AG04450 (cell line): ENCODE data around the gene FGGY. TPM values are rescaled to one million over a fixed set of nuclear protein-coding genes. Genes with fewer than 3 reads are reported as not detected.

Experiments
- CTCF ChIA-PET: fragments of 300-600, 350-600 bp; formaldehyde crosslinking; extraction: SDS; loops from one replicate; lab custom pipeline; 2022; ENCODE audit warnings: antibody characterized with exemption, inconsistent platforms; lab: Charles Lee
- POLR2A ChIA-PET: fragments of 350-600 bp; formaldehyde crosslinking; extraction: SDS; loops from one replicate; lab custom pipeline; 2021; ENCODE audit warnings: antibody characterized with exemption, inconsistent platforms; lab: Yijun Ruan, JAX
- DNase-seq: peaks from one replicate; pipeline ENCODE4 v3.0.0-alpha.2; 2011; ENCODE audit warnings: low read depth, low spot score
- H3K27ac ChIP-seq: one replicate; pipeline ENCODE4 v1.5.1; 2012; ENCODE audit warnings: low read depth, low read length, control low read depth
- H3K27me3 ChIP-seq: one replicate; pipeline ENCODE4 v1.6.0; 2012; ENCODE audit warnings: low read length; ENCODE audit not compliant: control insufficient read depth, insufficient read depth
- H3K4me3 ChIP-seq: 2 replicates; pipeline ENCODE4 v1.5.1; 2011; ENCODE audit warnings: mild to moderate bottlenecking, low read depth, low read length, control low read depth
- H3K9me3 ChIP-seq: 2 replicates; pipeline ENCODE4 v1.5.1; 2012; ENCODE audit warnings: low read length; ENCODE audit not compliant: control insufficient read depth, insufficient read depth
- polyA plus RNA-seq: library from polyadenylated mRNA; depleted of rRNA; stranded (reverse); fragments of >200 nt; gene quantifications from 2 replicates; pipeline ENCODE4 v1.2.3, GENCODE V29; 2011
- TF ChIP-seq, protein P1 (sequence below): IDR thresholded peaks from 2 replicates; pipeline ENCODE4 v1.5.1; 2011; ENCODE audit warnings: low read depth, low read length, control low read depth, inconsistent platforms

FGGY gene
- polyA plus RNA-seq, 1 experiment, result 11.8 TPM

DNA sequence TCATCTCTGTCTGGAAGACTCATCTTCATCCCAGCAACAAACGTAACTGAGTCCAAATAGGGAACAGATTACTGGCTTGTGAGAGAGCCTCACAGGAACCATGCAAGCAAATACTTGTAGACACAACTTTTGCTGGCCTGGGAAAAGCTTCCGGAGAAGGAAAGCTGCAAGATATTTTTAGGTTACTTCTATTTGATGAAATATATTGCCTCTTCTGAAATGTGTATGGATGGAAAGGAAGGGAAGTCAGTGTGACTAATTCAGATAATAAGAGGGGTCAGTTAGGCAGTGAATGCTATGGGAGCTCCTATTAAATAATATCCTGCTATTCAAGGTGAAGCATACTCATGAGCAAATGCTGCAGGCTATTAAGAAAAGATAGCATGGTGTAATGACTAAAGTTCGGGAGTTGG, 20.4 kb upstream of the FGGY start:
- no peak for DNase-seq
- Histone ChIP-seq H3K27ac (no peak overlapping the region), H3K4me3 (no peak overlapping the region), H3K27me3 (no peaks in the 10 kb centered on the region), H3K9me3 (no peaks in the 10 kb centered on the region)
- CTCF ChIA-PET, result no interaction called here
- POLR2A ChIA-PET, result no interaction called here
- TF ChIP-seq, protein P1, sequence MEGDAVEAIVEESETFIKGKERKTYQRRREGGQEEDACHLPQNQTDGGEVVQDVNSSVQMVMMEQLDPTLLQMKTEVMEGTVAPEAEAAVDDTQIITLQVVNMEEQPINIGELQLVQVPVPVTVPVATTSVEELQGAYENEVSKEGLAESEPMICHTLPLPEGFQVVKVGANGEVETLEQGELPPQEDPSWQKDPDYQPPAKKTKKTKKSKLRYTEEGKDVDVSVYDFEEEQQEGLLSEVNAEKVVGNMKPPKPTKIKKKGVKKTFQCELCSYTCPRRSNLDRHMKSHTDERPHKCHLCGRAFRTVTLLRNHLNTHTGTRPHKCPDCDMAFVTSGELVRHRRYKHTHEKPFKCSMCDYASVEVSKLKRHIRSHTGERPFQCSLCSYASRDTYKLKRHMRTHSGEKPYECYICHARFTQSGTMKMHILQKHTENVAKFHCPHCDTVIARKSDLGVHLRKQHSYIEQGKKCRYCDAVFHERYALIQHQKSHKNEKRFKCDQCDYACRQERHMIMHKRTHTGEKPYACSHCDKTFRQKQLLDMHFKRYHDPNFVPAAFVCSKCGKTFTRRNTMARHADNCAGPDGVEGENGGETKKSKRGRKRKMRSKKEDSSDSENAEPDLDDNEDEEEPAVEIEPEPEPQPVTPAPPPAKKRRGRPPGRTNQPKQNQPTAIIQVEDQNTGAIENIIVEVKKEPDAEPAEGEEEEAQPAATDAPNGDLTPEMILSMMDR, result no peak

DNA sequence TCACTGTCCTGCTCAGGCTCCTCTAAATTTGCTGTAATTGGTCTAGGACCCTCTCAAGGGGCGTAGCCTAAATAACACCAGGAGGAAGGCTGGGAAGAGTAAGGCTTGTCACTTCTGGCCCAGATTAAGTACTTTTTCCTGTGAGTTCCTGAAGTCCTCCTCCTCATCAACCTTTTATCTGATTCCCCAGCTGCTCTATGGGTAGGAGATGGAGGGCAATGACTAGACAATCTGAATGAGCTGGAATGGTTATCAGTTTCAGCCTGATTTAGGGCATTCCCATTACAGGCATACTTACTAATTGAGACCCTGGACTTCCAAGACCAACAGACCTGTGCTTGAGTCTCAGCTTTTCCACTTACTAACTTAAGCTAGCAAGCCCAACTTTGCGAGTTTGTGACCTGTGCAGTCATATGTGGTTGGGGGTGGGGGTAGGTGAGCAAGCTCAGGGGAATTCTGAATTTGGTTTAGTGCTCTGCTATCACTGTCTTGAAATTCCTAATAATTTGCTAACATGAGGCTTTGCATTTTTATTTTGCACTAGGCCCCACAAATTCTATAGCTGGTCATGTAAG, 18.0 kb upstream of the FGGY start:
- Histone ChIP-seq H3K27ac (no peak overlapping the region), H3K27me3 (no peaks in the 10 kb centered on the region), H3K9me3 (no peaks in the 10 kb centered on the region), H3K4me3 (no peak overlapping the region)
- POLR2A ChIA-PET, result no interaction called here
- TF ChIP-seq, protein P1, result no peak
- no peak for DNase-seq
- CTCF ChIA-PET, result interaction anchor here (1.3 kb wide), 1 partner anchor 420 kb away, joined by 3 read pairs; no protein-coding TSS in a partner anchor

DNA sequence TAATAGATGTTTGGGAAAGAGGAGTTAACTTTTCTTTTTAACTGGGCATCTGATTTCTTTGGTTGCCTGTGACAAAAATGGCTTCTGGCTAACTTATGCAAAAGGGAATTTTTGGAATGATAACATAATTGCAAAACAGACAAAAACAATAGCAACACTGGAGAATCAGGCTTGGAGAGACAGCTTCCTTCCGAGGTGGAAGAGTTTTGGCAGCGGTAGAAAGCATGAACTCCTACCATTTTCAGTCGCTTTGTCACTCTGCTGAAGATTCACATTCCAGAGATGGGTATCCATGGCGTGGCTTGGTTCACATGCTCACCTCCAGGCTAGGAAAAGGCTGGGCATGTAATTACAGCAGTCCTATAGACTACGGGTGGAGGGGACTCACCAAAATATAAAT, 17.2 kb upstream of the FGGY start:
- no peak overlapping the region for H3K4me3 ChIP-seq
- H3K27ac ChIP-seq, result no peak overlapping the region
- no peaks in the 10 kb centered on the region for H3K27me3 ChIP-seq
- ChIA-PET CTCF (interaction anchor here (0.6 to 1.3 kb wide), 2 partner anchors 418 to 419 kb away, joined by 3 read pairs; no protein-coding TSS in a partner anchor), POLR2A (no interaction called here)
- no peaks in the 10 kb centered on the region for H3K9me3 ChIP-seq
- TF ChIP-seq, protein P1, result no peak
- DNase-seq, result no peak

DNA sequence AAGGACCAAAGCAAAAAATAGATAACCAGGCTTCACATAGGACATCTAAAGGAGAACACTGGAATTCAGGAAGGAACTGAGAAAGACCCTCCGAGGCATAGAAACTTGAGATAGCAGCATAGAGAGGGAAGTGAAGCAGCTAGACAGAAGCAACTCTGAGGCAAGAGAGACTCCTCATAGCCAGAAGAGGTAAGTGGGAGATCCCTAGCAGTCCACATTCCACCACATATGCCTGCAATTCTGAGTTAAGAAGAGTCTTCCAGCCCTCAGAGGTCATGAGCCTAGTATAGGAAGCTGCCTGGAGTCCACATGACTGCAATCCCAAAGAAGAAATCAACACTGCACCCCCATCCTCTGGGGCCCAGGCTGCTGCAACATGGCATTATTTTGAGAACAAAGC, 13.9 kb upstream of the FGGY start:
- POLR2A ChIA-PET, result no interaction called here
- H3K9me3 ChIP-seq, result no peaks in the 10 kb centered on the region

DNA sequence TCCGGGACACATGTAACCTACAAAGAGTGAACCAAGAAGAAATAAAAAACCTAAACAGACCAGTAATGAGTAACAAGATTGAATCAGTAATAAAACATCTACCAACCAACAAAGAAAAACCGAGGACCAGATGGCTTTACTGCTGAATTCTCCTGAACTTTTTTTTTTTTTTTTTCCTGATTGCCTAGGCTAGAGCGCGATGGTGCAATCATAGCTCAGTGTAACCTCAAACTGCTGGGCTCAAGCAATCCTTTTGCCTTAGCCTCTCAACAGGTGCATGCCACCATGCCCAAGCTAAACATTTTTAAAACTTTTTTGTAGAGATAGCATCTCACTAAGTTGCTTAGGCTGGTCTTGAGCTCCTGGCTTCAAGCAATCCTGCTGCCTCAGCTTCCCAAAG, 11.2 kb upstream of the FGGY start:
- H3K27me3 ChIP-seq, result no peaks in the 10 kb centered on the region
- no peaks in the 10 kb centered on the region for H3K9me3 ChIP-seq
- no peak for DNase-seq
- H3K4me3 ChIP-seq, result no peak overlapping the region
- CTCF ChIA-PET, result no interaction called here
- H3K27ac ChIP-seq, result no peak overlapping the region
- POLR2A ChIA-PET, result no interaction called here
- TF ChIP-seq, protein P1, result no peak

More for the DNA sequence above, 13.9 kb upstream of the FGGY start:
- Histone ChIP-seq H3K27me3 (no peaks in the 10 kb centered on the region), H3K4me3 (no peak overlapping the region), H3K27ac (no peak overlapping the region)
- DNase-seq, result no peak
- TF ChIP-seq, protein P1, result no peak
- CTCF ChIA-PET, result no interaction called here
